ENCODE results near the gene CCL3. TPM values are rescaled to one million over a fixed set of nuclear protein-coding genes. Genes with fewer than 3 reads are reported as not detected.
"Not testable (repeated sequence)": the region's sequence is repeated elsewhere in the genome, so short reads cannot be mapped to it uniquely, and the experiment has no call there.

Gene CCL3
- total RNA-seq, 2 experiments from 2014 or later, result 8.3 TPM

GRCh38 chr17:36094232-36094631, 4.3 kb upstream of the CCL3 start:
- Mint-ChIP-seq H3K36me3 (ENCODE audit: low read depth) (no peaks in the 10 kb centered on the region), H3K27me3 (ENCODE audit: low read depth) (peaks cover 26% of the 10 kb centered on the region), H3K4me1 (ENCODE audit: low read depth) (peaks cover 23% of the 10 kb centered on the region), H3K9me3 (no peaks in the 10 kb centered on the region), H3K4me3 (no peak overlapping the region), H3K27ac (no peak overlapping the region)
- intact Hi-C loops (cut with micrococcal nuclease), result no loop called here
- DNase-seq, result no peak
- CTCF ChIA-PET, result no interaction called here

GRCh38 chr17:36092715-36093114, 2.8 kb upstream of the CCL3 start:
- CTCF ChIA-PET, result interaction anchor here (1.1 to 1.4 kb wide), 2 partner anchors 25 to 124 kb away, joined by 3 to 9 read pairs; no protein-coding TSS in a partner anchor
- H3K27ac Mint-ChIP-seq; H3K36me3 Mint-ChIP-seq (ENCODE audit: low read depth); DNase-seq; H3K9me3 Mint-ChIP-seq; H3K4me3 Mint-ChIP-seq; intact Hi-C loops (cut with micrococcal nuclease): not testable (repeated sequence)
- peaks cover 24% of the 10 kb centered on the region for H3K27me3 Mint-ChIP-seq (ENCODE audit: low read depth)
- peaks cover 23% of the 10 kb centered on the region for H3K4me1 Mint-ChIP-seq (ENCODE audit: low read depth)

- H3K4me3 Mint-ChIP-seq, result no peak overlapping the region
- intact Hi-C loops (cut with micrococcal nuclease), result no loop called here
- peaks cover 23% of the 10 kb centered on the region for H3K4me1 Mint-ChIP-seq (ENCODE audit: low read depth)
- H3K27me3 Mint-ChIP-seq (ENCODE audit: low read depth), result peaks cover 24% of the 10 kb centered on the region
- no peaks in the 10 kb centered on the region for H3K9me3 Mint-ChIP-seq
- peak; percentile 64 for DNase-seq
- no peak overlapping the region for H3K27ac Mint-ChIP-seq
- CTCF ChIA-PET, result interaction anchor here (1.1 to 1.4 kb wide), 2 partner anchors 26 to 123 kb away, joined by 3 to 9 read pairs; no protein-coding TSS in a partner anchor
- no peaks in the 10 kb centered on the region for H3K36me3 Mint-ChIP-seq (ENCODE audit: low read depth)
Measured at GRCh38 chr17:36092230-36092629, 2.3 kb upstream of the CCL3 start.

GRCh38 chr17:36089339-36089865, 541 bp downstream of the CCL3 start:
- no peaks in the 10 kb centered on the region for H3K36me3 Mint-ChIP-seq (ENCODE audit: low read depth)
- peaks cover 23% of the 10 kb centered on the region for H3K4me1 Mint-ChIP-seq (ENCODE audit: low read depth)
- intact Hi-C loops (cut with micrococcal nuclease), result no loop called here
- no peak overlapping the region for H3K27ac Mint-ChIP-seq
- CTCF ChIA-PET, result interaction anchor here (1.0 to 1.4 kb wide), 3 partner anchors 17 to 60 kb away, joined by 3 to 13 read pairs (median 5); no protein-coding TSS in a partner anchor
- peaks cover 20% of the 10 kb centered on the region for H3K27me3 Mint-ChIP-seq (ENCODE audit: low read depth)
- no peak for DNase-seq
- no peak overlapping the region for H3K4me3 Mint-ChIP-seq
- no peaks in the 10 kb centered on the region for H3K9me3 Mint-ChIP-seq

- Mint-ChIP-seq H3K27me3 (ENCODE audit: low read depth) (peaks cover 20% of the 10 kb centered on the region), H3K4me3 (no peak overlapping the region), H3K36me3 (ENCODE audit: low read depth) (no peaks in the 10 kb centered on the region), H3K27ac (no peak overlapping the region), H3K9me3 (no peaks in the 10 kb centered on the region), H3K4me1 (ENCODE audit: low read depth) (peaks cover 23% of the 10 kb centered on the region)
- no peak for DNase-seq
- CTCF ChIA-PET, result interaction anchor here (1.0 kb wide), 1 partner anchor 60 kb away, joined by 5 read pairs; no protein-coding TSS in a partner anchor
- intact Hi-C loops (cut with micrococcal nuclease), result no loop called here
Measured at GRCh38 chr17:36088670-36089338, 1.1 kb downstream of the CCL3 start.

GRCh38 chr17:36087897-36088572, 1.9 kb downstream of the CCL3 start:
- H3K4me1 Mint-ChIP-seq (ENCODE audit: low read depth), result peaks cover 23% of the 10 kb centered on the region
- DNase-seq; H3K4me3 Mint-ChIP-seq; intact Hi-C loops (cut with micrococcal nuclease); H3K36me3 Mint-ChIP-seq (ENCODE audit: low read depth); H3K9me3 Mint-ChIP-seq; H3K27ac Mint-ChIP-seq; CTCF ChIA-PET: not testable (repeated sequence)
- H3K27me3 Mint-ChIP-seq (ENCODE audit: low read depth), result peaks cover 16% of the 10 kb centered on the region

GRCh38 chr17:36087471-36087870, 2.5 kb downstream of the CCL3 start:
- intact Hi-C loops (cut with micrococcal nuclease); H3K27ac Mint-ChIP-seq: not testable (repeated sequence)
- H3K27me3 Mint-ChIP-seq (ENCODE audit: low read depth), result peaks cover 16% of the 10 kb centered on the region

GRCh38 chr17:36086791-36087190, 3.2 kb downstream of the CCL3 start:
- no peaks in the 10 kb centered on the region for H3K9me3 Mint-ChIP-seq
- H3K27me3 Mint-ChIP-seq (ENCODE audit: low read depth), result peaks cover 19% of the 10 kb centered on the region
- no peak for DNase-seq
- no peaks in the 10 kb centered on the region for H3K36me3 Mint-ChIP-seq (ENCODE audit: low read depth)
- CTCF ChIA-PET, result interaction anchor here (1.4 kb wide), 1 partner anchor 14 kb away, joined by 6 read pairs; no protein-coding TSS in a partner anchor
- H3K27ac Mint-ChIP-seq, result no peak overlapping the region
- H3K4me3 Mint-ChIP-seq, result no peak overlapping the region
- intact Hi-C loops (cut with micrococcal nuclease), result no loop called here
- H3K4me1 Mint-ChIP-seq (ENCODE audit: low read depth), result peaks cover 23% of the 10 kb centered on the region

More at GRCh38 chr17:36087471-36087870, 2.5 kb downstream of the CCL3 start:
- not testable (repeated sequence) for H3K4me3 Mint-ChIP-seq; H3K9me3 Mint-ChIP-seq; H3K36me3 Mint-ChIP-seq (ENCODE audit: low read depth); DNase-seq
- CTCF ChIA-PET, result interaction anchor here (1.4 kb wide), 1 partner anchor 15 kb away, joined by 6 read pairs; no protein-coding TSS in a partner anchor
- H3K4me1 Mint-ChIP-seq (ENCODE audit: low read depth), result peaks cover 24% of the 10 kb centered on the region

- intact Hi-C loops (cut with micrococcal nuclease), result no loop called here
- H3K4me1 Mint-ChIP-seq (ENCODE audit: low read depth), result peaks cover 20% of the 10 kb centered on the region
Measured at GRCh38 chr17:36085765-36086164, 4.2 kb downstream of the CCL3 start.

GRCh38 chr17:36083691-36084090, 6.3 kb downstream of the CCL3 start:
- H3K4me3 Mint-ChIP-seq; CTCF ChIA-PET; H3K36me3 Mint-ChIP-seq (ENCODE audit: low read depth); DNase-seq; H3K4me1 Mint-ChIP-seq (ENCODE audit: low read depth); intact Hi-C loops (cut with micrococcal nuclease); H3K27ac Mint-ChIP-seq; H3K9me3 Mint-ChIP-seq: not testable (repeated sequence)
- H3K27me3 Mint-ChIP-seq (ENCODE audit: low read depth), result peaks cover 17% of the 10 kb centered on the region

More at GRCh38 chr17:36085765-36086164, 4.2 kb downstream of the CCL3 start:
- Mint-ChIP-seq H3K4me3 (no peak overlapping the region), H3K9me3 (no peaks in the 10 kb centered on the region), H3K27ac (no peak overlapping the region), H3K36me3 (ENCODE audit: low read depth) (no peaks in the 10 kb centered on the region), H3K27me3 (ENCODE audit: low read depth) (peaks cover 23% of the 10 kb centered on the region)
- no peak for DNase-seq
- CTCF ChIA-PET, result interaction anchor here (0.7 to 1.4 kb wide), 2 partner anchors 13 to 37 kb away, joined by 4 to 6 read pairs; no protein-coding TSS in a partner anchor

- CTCF ChIA-PET; H3K9me3 Mint-ChIP-seq; H3K4me1 Mint-ChIP-seq (ENCODE audit: low read depth); H3K36me3 Mint-ChIP-seq (ENCODE audit: low read depth); H3K27ac Mint-ChIP-seq; H3K4me3 Mint-ChIP-seq: not testable (repeated sequence)
- intact Hi-C loops (cut with micrococcal nuclease), result loop anchor here (1.0 kb wide), 1 partner anchor 8 kb away; the partner anchor contains the start of gene CCL3
- DNase-seq, result peak; percentile 56
- H3K27me3 Mint-ChIP-seq (ENCODE audit: low read depth), result peaks cover 13% of the 10 kb centered on the region
Measured at GRCh38 chr17:36082482-36083120, 7.3 kb downstream of the CCL3 start.
